Hematopoietic multipotent progenitor cell (in vitro differentiated cells): ENCODE measurements around the gene HS6ST2. TPM values are rescaled to one million over a fixed set of nuclear protein-coding genes. Genes with fewer than 3 reads are reported as not detected.
A peak's percentile ranks its signal among the peaks of the same experiment; 100 is the strongest.

Experiments
- DNase-seq, 3 donors: peaks; one replicate each; pipeline ENCODE4 v3.0.0-alpha.2; 2011 to 2015; ENCODE audit warnings: low read depth in 2 of 3, low spot score in 2 of 3
- total RNA-seq: library from RNA; depleted of rRNA; stranded (reverse); fragments of >200 nt; gene quantifications from one replicate; pipeline ENCODE4 v1.2.3, GENCODE V29; 2012

HS6ST2 gene
- total RNA-seq, 1 donor, result under 0.01 TPM

DNA sequence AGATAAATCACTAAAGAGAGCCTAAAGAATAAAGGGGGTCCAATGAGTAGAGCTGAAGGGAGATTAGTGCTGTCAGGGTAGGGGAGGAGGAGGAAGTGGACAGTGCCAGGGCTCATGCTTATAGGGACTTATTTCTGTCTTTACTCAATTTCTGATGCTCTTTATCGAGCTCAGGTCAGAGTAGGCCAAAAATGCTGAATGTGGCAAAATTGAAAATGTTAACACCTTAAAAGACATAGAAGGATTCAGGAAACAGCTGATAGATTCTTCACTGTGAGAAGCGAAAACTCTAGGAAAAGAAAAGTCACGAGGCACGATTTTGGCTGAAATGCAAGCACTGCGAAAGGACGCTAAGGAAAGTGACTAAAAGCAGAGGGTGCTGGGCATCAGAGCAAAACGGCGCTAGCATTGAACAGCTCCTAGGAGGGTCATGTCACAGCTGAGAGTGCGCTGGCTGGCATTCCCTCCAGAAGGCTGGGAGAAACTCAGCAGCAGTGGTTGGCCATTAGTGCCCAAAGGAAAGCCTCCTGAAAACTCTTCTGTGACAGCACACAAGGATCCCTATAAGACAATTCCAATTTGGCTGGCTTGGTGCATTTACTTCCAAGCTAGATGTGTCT is 150.9 kb downstream of the HS6ST2 start:
- no peak for DNase-seq

DNA sequence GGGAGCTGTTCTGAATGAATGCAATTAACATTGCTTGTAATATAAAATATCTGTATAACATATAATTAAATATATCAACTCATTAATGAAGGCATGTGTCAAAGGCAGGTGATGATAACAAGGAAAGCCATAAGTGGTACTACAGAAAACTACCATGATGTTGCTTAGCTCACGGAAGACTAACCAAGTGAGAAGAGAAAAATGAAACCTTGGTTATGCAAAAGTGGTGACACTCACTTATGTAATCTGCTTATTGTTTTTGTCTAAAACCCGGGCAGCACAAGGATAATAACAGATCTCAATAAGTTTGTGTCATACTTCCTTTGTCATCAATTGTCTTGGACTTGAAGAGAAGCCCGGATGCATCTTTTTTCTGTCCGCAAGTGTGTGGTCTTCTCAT is 156.4 kb downstream of the HS6ST2 start:
- DNase-seq, result no peak

GRCh38 chrX:132795181-132795580 is 163.2 kb downstream of the HS6ST2 start:
- DNase-seq, result no peak

DNA sequence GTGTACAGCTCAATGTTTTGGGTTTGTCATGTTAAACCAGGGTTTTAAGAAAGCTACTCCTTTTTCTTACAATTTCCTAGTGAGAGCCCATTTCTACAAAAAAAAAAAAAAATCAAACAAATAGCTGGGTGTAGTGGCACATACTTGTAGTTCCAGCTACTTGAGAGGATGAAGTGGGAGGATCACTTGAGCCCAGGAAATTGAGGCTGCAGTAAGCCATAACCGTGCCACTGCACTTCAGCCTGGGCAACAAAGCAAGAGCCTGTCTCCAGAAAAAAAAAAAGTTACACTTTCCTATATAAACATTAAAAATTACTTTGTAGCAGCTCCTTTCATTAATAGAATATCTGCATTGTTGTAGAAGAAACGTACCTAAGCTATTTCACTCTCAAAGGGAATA is 166.7 kb downstream of the HS6ST2 start:
- no peak for DNase-seq

GRCh38 chrX:132790329-132790728 is 168.1 kb downstream of the HS6ST2 start:
- no peak for DNase-seq

GRCh38 chrX:132786217-132786616 is 172.2 kb downstream of the HS6ST2 start:
- no peak for DNase-seq

GRCh38 chrX:132778917-132779316 is 179.5 kb downstream of the HS6ST2 start:
- DNase-seq, result no peak

GRCh38 chrX:132776486-132777210 is 181.8 kb downstream of the HS6ST2 start:
- peak in 2 of 3 donors; percentile 13 to 38 for DNase-seq

- DNase-seq, result no peak
These were observed 183.1 kb downstream of the HS6ST2 start for GRCh38 chrX:132775263-132775823.

DNA sequence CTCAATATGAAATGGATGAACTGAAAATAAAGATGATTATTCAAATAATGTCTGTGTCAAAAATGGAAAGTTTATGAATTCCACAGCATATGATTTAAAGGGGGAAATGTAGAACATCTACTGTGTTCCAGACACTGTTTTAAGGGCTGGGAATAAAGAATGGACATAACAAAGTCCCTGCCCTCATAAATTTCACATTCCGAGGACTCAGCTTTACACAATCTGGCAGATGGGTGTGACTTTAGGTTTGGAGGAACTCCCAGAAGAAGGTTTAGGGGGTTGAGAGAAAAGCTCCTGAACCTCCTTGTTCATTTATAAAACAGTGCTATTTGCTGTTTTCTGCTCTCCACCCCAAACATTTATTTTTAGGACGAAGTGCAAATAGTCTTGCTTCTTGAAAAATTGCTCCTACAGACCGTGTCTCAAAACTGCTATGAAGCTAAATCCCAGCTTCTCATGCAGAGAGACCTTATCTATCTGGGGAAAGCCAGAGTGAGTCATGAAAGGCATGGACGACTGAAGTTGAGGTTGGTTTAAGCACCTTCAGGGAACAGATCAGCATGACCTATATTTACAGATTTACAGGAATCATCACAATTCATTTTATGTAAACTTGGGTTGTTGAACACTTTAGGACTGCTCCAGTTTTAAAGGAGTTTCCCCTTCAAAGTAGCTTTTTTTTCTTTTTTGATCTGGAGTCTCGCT is 184.3 kb downstream of the HS6ST2 start:
- DNase-seq, result no peak

DNA sequence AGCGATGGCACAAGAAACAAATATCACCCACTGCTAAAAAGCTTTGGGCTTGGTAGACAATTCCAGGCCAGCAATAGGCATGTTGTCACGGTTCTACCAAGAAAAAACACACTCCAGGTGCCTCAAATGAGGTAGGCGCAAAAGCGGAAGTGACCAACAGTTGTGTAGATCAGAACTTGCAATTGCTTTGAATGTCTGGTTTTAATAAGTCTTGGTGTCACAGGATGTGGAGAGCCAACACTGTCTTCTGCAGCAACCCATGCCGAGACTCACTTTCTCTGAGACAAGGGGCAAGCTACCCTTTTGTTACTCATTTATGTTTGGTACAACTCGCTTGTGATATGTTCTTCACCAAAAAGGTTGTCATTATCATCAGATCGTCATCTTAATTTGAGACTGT is 188.8 kb downstream of the HS6ST2 start:
- no peak for DNase-seq

- no peak for DNase-seq
These were observed 192.0 kb downstream of the HS6ST2 start for GRCh38 chrX:132766452-132766851.

- DNase-seq, result no peak
These were observed 194.9 kb downstream of the HS6ST2 start for GRCh38 chrX:132763528-132763927.

DNA sequence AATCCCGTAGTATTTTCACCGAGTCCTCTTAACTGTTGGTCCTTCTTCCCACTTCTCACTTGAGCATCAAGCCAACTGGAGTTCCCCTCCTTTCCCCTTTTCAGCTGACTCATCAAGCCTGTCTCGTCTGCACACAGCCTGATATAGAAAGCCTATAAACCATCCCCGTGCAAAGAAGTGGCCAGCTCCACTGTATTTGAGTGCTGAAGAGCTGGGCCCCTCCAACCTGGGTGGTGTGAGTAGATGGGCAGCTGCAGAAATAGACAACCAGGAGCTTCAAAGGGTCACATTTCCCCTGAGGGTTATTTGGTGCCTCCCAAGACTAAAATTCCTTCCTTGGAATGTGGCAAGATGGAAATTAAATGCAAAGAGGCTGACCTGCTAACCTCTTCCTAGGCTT is 199.7 kb downstream of the HS6ST2 start:
- DNase-seq, result peak in 2 of 3 donors; percentile 5

DNA sequence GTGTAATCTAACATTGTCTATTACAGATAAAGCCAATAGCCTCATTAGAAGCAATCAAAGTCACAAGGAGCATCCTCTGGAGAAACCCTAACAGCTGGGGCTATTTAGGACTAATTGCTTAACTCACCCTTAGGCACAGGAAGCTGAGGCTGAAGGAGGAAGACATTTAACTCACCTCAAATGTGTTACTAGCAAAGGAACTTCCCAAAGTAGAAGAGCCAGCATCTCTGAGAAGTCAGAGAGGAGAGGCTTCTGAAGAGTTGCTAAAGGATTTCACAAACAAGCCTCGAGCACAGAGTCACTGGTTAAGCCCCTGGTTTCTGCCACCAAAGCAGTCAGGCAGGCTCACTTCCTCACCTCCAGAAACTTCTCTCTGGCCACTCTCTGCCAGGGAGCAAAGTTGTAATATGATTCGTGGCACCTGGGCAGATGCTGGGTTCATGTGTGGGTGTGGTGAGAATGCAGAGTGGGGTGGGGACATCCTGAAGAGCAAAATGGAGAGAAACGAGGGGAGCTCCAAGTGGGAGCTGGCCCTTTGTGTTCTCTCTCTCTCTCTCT is 201.3 kb downstream of the HS6ST2 start:
- DNase-seq, result no peak

DNA sequence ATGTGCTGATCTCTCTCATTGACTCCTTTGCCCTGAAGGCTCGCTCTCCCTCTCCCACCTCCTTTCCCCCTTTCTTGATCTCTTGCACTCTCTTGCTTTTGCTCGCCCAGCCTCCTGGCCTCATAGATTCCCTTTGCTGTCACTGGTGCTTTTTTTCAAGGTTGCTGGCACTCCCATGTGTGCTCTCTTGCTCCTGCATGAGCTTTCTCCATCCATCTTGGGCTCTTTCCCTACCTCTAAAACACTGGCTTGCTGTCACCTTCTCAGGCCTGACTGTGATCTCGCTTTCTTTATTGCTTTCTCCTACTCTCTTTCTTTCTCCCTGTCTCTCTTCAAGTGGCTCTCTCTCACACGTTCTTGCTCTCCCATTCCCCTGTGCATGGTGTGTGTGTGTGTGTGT is 202.0 kb downstream of the HS6ST2 start:
- DNase-seq, result no peak

- DNase-seq, result no peak
These were observed 207.3 kb downstream of the HS6ST2 start for GRCh38 chrX:132751063-132751690.

- DNase-seq, result no peak
These were observed 207.9 kb downstream of the HS6ST2 start for GRCh38 chrX:132750331-132751062.

GRCh38 chrX:132749406-132749805 is 209.0 kb downstream of the HS6ST2 start:
- no peak for DNase-seq

GRCh38 chrX:132748909-132749308 is 209.5 kb downstream of the HS6ST2 start:
- no peak for DNase-seq
